ENCODE results near the gene TSPAN5.

The TSPAN5 gene

DNA sequence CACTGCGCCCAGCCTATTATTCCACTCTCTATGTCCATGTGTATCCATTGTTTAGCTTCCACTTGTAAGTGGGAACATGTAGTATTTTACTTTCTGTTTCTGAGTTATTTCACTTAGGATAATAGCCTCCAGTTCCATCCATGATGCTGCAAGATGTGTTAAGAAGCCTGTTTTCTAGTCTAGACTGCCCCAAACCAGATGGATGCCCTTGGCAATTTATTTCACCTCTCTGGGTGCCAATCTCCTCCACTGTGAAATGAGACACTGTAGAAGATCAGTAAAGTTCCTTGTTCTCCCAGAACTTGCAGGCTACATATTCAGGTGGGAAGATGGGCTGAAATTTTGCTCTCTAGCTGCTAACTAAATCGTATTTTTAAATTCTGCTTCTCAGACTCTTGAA, 72.8 kb downstream of the TSPAN5 start:
- DNase-seq (ENCODE audit: low read depth): no peak

- DNase-seq (ENCODE audit: low read depth): no peak
Observed at GRCh38 chr4:98584265-98584664, 74.1 kb downstream of the TSPAN5 start.

GRCh38 chr4:98583265-98583664, 75.1 kb downstream of the TSPAN5 start:
- no peak for DNase-seq (ENCODE audit: low read depth)

DNA sequence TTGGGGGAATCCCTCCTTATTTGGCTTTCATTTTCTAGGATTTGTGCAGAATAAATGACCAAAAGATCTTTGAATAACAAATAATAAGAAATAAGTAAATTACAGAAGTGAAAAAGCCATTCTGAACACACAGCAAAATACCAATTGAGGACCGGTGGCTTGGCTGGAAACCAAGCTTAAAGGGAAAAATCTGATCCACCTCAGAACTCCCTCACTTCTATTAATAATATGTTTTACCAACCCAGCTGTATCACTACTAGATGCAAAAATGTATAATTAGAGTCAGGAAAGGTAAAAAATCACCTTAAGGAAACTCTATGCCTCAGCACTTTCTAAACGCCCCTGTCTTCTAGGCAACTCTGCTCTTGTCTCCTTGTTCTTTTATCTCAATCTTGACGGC, 77.3 kb downstream of the TSPAN5 start:
- no peak for DNase-seq (ENCODE audit: low read depth)

GRCh38 chr4:98577956-98578355, 80.5 kb downstream of the TSPAN5 start:
- no peak for DNase-seq (ENCODE audit: low read depth)

GRCh38 chr4:98574816-98575215, 83.6 kb downstream of the TSPAN5 start:
- no peak for DNase-seq (ENCODE audit: low read depth)

DNA sequence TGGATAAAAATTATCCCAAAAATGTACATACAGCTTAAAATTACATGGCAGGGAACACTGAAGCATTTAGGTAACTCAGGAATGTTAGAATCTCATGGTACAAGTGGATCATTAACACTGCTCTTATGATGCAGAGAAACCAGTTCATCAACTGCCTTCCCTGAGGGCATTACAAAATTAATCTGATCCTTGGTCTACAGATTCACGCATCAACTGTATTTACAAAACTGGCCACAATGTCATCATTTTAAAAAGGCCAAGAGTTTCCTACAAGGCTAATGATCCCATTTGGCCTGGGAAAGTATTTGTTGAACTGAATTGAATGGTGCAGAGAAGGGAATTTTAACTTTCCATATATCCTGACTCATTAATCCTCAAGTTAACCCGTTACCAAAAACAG, 84.6 kb downstream of the TSPAN5 start:
- DNase-seq (ENCODE audit: low read depth): no peak

DNA sequence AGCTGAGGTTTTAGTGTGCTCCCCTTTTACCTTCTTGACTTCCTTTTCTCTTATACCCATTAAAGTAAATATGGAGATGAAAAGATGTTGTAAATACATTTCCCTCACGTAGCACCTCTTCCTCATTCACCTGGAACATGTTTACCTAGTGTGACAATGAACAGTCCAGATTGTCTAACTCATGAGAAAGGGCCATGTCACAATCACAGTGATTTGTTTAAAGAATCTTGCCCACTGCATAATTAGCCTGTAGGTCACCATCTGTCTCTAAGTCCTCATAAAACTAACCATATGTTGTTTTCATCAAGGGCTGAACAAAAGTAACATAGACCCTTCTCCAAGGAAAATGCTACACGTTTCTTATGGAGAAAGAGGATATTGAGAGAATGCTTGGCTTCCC, 85.7 kb downstream of the TSPAN5 start:
- no peak for DNase-seq (ENCODE audit: low read depth)

- no peak for DNase-seq (ENCODE audit: low read depth)
Observed at GRCh38 chr4:98571161-98571786, 87.1 kb downstream of the TSPAN5 start.

DNA sequence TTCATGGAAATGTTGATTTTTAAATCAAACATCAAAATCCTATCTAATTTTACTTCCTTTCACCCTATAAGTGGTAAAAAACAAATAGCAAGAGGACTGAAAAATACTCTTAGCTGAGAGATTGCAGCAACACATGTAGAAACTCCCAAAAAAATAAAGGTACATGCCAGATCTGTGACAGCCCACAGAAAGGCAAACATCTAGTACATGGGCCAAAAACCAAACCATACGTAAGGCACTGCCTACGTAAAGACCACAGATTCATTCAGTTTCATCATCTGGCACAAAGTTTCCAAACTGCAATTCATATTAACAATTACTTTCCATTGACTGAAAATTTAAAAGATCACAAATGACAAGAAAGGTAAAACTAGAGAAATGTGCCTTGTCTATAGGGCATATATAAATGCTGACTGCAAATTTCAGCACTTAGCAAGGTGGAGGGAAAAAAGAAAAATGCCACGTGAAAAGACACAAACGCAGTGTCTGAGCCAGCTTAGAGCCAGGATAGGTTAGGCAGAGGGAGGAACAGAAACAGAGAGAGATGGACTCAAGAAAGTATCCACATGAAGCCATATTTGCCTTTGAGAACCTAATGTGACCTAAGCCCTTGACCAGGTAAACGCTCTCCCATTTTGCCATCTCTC, 88.1 kb downstream of the TSPAN5 start:
- DNase-seq (ENCODE audit: low read depth): no peak

DNA sequence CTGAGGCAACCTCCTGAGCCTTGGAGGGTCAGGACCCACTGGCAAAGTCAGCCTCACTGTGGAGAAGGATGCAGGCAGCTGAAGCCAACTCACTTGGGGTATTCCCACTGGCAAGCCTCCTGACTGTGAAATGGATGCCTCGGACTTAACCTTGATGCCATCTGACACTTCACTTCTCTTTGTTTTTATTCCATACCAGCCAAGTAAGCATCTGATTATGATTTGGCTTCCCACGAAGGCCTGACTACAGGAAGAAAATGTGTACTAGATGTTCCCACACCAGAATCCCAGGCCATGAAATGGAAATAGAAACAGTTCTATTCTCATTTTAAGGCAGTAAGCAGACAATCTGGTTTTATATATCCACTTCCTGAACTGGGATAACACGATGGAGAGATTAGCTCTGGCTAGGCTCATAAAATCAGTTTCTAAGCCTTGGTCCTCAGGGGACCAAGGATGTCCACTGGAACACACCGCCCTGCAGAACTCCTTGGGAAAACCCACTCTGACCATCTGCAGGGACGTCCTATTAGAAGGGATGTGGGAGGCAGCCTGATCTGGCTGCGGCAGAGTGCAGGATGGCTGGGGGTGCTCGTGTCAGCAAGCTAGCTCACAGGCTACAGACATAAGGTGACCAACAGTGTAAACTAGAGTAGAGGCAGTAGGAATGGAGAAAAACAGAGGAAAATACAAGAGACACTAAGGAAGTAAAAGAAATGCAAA, 89.3 kb downstream of the TSPAN5 start:
- DNase-seq (ENCODE audit: low read depth): no peak

GRCh38 chr4:98567611-98568010, 90.8 kb downstream of the TSPAN5 start:
- DNase-seq (ENCODE audit: low read depth): no peak

GRCh38 chr4:98566361-98567008, 91.9 kb downstream of the TSPAN5 start:
- DNase-seq (ENCODE audit: low read depth): no peak

DNA sequence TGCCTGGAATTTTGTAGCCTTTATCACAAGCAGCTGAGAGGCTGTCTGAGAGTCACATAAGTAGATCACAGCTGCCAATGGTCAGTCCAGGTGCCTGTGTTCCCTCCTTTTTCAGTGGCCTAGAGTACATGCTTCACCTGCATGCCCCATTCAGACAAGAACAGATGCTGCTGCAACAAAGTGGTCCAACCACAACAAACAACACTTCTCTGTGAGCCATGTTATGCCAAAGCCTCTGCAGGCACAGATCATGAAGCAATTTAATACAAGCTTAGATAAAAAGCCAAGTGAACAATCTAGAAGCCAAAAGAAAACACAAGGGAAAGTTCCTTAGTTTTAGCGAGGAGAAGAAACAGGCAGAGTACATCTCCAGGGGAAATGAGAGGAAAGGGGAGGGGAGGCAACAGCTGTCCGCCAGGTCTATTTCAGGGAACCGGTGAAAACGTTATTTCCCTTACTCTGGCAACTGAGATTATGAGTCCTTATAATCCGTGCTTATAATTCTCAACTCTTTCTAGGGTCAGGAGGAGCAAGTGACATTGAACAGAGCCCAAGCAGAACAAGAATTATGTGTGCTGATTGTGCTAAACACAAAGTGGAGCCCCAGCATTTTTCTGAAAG, 92.6 kb downstream of the TSPAN5 start:
- DNase-seq (ENCODE audit: low read depth): no peak

DNA sequence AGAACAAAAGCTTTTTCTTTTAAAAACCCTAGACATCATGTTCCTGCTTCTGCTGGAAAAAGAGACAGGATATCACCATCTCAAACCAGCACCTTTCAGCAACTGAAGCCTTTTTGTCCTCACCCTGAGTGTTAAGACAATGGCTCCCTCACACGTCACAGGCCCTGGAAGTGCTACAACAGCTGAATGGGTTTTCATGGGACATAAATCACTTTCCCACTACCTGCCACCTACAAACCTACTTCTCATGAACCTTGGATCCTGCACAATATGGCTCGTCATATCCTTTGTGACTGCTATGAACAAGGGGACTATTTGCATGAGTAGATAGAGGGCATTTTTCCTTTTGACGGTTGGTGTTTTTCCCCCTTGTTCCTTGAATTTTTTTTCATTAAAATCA, 93.6 kb downstream of the TSPAN5 start:
- DNase-seq (ENCODE audit: low read depth): no peak

- DNase-seq (ENCODE audit: low read depth): no peak
Observed at GRCh38 chr4:98560321-98560720, 98.1 kb downstream of the TSPAN5 start.

DNA sequence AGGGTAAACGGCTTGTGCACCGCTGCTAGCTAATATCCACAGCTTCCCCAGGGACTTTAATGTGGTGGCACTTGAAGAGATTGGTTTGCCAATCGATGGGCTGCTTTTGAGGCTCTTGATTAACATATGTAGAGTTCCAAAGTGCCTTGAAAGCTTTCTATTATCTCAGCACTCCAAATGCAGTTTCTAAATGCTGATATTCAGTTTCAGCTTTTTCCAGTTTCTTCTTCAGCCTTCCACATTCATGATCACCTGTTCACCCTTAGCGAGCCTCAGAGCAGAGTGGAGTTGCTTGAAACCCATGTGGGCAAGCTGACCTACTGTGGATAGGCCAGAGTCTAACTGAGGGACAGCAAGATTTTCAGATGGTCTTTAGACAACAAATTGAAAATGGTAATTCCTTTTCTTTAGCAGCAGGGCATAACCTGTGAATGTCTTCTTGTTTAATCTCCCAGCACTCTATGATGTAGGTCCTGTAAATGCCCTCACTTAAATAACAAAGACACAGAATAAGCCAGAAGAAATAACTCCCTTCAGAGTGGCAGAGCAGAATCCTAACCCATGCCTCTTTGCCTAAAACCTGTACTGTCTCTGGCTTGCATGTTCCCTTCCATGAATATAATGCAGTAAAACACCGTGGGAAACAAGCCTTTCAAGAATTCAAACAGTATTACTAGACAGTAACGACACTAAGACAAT, 99.8 kb downstream of the TSPAN5 start:
- no peak for DNase-seq (ENCODE audit: low read depth)

DNA sequence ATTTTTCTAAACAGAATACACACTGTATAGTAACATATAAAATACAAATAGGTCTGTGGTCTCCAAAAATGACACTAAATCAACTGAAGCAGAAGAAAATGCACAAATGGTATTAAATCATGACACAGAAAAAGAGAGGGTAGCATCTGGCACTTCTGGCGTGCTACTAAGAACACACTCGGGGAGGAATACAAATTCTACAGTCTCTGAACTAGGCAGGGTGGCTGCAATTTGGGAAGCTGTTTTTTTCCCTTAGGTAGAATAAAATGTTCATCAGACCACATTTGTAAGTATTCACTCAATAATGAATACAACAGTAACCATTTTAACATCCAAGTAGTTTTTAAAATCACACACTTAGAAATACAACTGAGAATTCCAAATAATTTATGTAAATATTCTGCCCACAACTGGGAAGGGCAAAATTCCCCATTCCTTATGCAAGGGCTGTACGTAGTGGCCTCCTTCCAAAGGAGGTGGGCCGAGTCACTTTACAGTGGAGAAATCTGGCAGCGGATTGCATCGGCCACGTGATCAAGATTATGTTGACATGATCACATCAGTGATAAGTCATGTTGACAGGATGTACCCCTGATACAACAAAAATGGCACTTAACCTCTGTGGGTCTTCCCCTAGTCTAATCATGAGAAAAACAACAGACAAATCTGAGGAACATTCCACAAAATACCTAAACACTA, 101.1 kb downstream of the TSPAN5 start:
- DNase-seq (ENCODE audit: low read depth): no peak

- no peak for DNase-seq (ENCODE audit: low read depth)
Observed at GRCh38 chr4:98556451-98556850, 102.0 kb downstream of the TSPAN5 start.

GRCh38 chr4:98555798-98556445, 102.5 kb downstream of the TSPAN5 start:
- no peak for DNase-seq (ENCODE audit: low read depth)
